ENCODE data around the gene GRAMD1A. TPM values are rescaled to one million over a fixed set of nuclear protein-coding genes. Genes with fewer than 3 reads are reported as not detected.

The GRAMD1A gene
- total RNA-seq, 1 donor from 2014 or later = 90.7 TPM

GRCh38 chr19:35059006-35059798 lies 59.1 kb downstream of the GRAMD1A start:
- no peak overlapping the region for H3K4me3 ChIP-seq
- no peak overlapping the region for H3K27ac ChIP-seq
- intact Hi-C loops (cut with DNase I) = no loop called here
- TF ChIP-seq, protein P1, sequence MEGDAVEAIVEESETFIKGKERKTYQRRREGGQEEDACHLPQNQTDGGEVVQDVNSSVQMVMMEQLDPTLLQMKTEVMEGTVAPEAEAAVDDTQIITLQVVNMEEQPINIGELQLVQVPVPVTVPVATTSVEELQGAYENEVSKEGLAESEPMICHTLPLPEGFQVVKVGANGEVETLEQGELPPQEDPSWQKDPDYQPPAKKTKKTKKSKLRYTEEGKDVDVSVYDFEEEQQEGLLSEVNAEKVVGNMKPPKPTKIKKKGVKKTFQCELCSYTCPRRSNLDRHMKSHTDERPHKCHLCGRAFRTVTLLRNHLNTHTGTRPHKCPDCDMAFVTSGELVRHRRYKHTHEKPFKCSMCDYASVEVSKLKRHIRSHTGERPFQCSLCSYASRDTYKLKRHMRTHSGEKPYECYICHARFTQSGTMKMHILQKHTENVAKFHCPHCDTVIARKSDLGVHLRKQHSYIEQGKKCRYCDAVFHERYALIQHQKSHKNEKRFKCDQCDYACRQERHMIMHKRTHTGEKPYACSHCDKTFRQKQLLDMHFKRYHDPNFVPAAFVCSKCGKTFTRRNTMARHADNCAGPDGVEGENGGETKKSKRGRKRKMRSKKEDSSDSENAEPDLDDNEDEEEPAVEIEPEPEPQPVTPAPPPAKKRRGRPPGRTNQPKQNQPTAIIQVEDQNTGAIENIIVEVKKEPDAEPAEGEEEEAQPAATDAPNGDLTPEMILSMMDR (IDR thresholded peaks at IDR 0.05) = no peak
- H3K9me3 ChIP-seq = no peaks in the 10 kb centered on the region
- no peaks in the 10 kb centered on the region for H3K36me3 ChIP-seq
- H3K27me3 ChIP-seq (ENCODE audit: low read depth) = no peaks in the 10 kb centered on the region
- no peaks in the 10 kb centered on the region for H3K4me1 ChIP-seq
- peak; percentile 18 to 31 for ATAC-seq
- DNase-seq = peak; percentile 44

- Histone ChIP-seq H3K4me3 (no peak overlapping the region), H3K9me3 (no peaks in the 10 kb centered on the region), H3K4me1 (no peaks in the 10 kb centered on the region), H3K27me3 (ENCODE audit: low read depth) (no peaks in the 10 kb centered on the region), H3K36me3 (no peaks in the 10 kb centered on the region), H3K27ac (no peak overlapping the region)
- TF ChIP-seq, protein P1 (IDR thresholded peaks at IDR 0.05) = no peak
- DNase-seq = no peak
- peak; percentile 13 to 35 for ATAC-seq
- intact Hi-C loops (cut with DNase I) = no loop called here
Measured at GRCh38 chr19:35059799-35060091, 59.6 kb downstream of the GRAMD1A start.

DNA sequence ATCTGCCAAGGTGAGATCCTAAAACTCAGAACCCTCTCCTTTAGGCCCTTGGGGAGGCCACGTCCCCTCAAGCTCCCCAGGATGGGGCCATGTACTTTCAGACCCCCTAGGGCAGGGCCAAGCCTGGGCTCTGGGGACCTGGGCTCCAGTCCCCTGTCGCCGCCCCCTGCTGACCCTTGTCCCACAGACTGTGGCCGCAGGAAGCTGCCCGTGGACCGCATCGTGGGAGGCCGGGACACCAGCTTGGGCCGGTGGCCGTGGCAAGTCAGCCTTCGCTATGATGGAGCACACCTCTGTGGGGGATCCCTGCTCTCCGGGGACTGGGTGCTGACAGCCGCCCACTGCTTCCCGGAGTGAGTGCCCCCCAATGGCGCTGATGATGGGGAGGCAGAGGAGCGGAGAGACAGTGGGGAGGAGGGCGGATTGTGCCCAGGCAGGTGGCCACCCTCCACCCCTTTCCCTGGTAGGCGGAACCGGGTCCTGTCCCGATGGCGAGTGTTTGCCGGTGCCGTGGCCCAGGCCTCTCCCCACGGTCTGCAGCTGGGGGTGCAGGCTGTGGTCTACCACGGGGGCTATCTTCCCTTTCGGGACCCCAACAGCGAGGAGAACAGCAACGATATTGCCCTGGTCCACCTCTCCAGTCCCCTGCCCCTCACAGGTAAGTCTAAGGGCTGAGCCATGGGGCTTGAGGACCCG lies 60.2 kb downstream of the GRAMD1A start:
- DNase-seq (peak; percentile 45), ATAC-seq (peak in 1 of 2 donors; percentile 17)
- H3K9me3 ChIP-seq = no peaks in the 10 kb centered on the region
- H3K4me3 ChIP-seq = no peak overlapping the region
- H3K27me3 ChIP-seq (ENCODE audit: low read depth) = no peaks in the 10 kb centered on the region
- TF ChIP-seq, protein P1 (IDR thresholded peaks at IDR 0.05) = no peak
- H3K27ac ChIP-seq = no peak overlapping the region
- H3K36me3 ChIP-seq = no peaks in the 10 kb centered on the region
- intact Hi-C loops (cut with DNase I) = no loop called here
- no peaks in the 10 kb centered on the region for H3K4me1 ChIP-seq

DNA sequence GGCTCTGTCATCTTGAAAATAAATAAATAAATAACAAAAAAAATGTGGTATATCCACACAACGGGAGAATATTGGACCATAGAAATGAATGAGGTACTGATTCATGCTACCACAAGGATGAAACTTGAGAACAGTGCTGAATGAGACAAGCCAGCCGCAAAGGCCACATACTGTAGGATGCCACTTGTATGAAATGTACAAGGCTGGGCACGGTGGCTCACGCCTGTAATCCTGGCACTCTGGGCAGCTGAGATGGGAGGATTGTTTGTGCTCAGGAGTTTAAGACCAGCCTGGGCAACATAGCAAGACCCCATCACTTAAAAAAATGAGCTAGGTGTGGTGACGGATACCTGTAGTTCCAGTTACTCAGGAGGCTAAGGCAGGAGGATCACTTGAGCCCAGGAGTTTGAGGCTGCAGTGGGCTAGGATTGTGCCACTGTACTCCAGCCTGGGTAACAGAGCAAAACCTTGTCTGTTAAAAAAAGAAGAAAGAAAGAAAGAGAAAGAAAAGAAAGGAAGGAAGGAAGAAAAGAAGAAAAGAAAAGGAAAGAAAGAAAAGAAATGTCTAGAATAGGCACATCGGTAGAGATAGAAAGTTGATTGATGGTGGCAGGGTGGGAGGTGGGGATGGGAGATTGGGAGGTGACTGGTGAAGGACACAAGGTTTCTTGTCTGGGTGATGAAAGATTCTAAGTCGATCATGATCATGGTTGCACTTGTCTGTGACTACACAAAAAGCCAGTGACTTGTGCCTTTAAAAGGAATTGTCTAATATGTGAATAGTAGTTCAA lies 61.7 kb downstream of the GRAMD1A start:
- intact Hi-C loops (cut with DNase I) = no loop called here
- H3K9me3 ChIP-seq = no peaks in the 10 kb centered on the region
- TF ChIP-seq, protein P1 (IDR thresholded peaks at IDR 0.05) = no peak
- H3K36me3 ChIP-seq = no peaks in the 10 kb centered on the region
- ATAC-seq (no peak), DNase-seq (no peak)
- H3K4me3 ChIP-seq = no peak overlapping the region
- H3K4me1 ChIP-seq = no peaks in the 10 kb centered on the region
- H3K27ac ChIP-seq = no peak overlapping the region
- no peaks in the 10 kb centered on the region for H3K27me3 ChIP-seq (ENCODE audit: low read depth)

GRCh38 chr19:35062942-35063341 lies 62.8 kb downstream of the GRAMD1A start:
- TF ChIP-seq, protein P1 (IDR thresholded peaks at IDR 0.05) = no peak
- Histone ChIP-seq H3K9me3 (no peaks in the 10 kb centered on the region), H3K4me3 (no peak overlapping the region), H3K27ac (no peak overlapping the region), H3K27me3 (ENCODE audit: low read depth) (no peaks in the 10 kb centered on the region), H3K4me1 (peaks cover 6% of the 10 kb centered on the region), H3K36me3 (no peaks in the 10 kb centered on the region)
- ATAC-seq (no peak), DNase-seq (peak; percentile 17)
- intact Hi-C loops (cut with DNase I) = no loop called here
